Neural progenitor cell (in vitro differentiated cells): ENCODE data around the gene INPP5B.

Experiments
- EZH2 ChIP-seq: fragments of 200-600 bp; sonication (generic); IDR thresholded peaks from 2 replicates; pipeline ENCODE4 v1.6.1; 2017; ENCODE audit warnings: antibody characterized with exemption, mild to moderate bottlenecking, moderate library complexity
- TF ChIP-seq, protein P1 (sequence below): fragments of 200-600 bp; sonication (generic); IDR thresholded peaks from 2 replicates; pipeline ENCODE4 v1.5.1; 2017; ENCODE audit warnings: antibody characterized with exemption, mild to moderate bottlenecking

DNA sequence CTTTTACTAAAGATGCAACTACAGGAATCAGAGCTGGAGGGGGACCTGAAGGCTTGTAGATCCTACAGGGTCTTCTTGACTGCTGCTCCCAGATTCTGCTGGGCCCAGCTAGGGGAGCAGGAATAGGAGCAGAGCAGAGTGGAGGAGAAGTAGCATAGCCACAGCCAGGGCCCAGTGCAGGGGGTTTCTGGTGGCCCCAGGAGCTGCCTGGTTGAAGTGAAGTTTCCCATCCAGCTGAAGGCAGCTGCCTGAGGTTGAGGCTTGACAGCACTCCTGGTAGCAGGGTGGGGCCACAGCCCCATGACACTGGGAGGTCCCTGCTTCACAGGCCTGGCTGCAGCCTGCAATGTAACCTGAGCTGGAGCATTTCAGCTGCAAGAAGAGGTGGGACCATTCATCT lies 2.0 kb upstream of the INPP5B start:
- TF ChIP-seq, protein P1, sequence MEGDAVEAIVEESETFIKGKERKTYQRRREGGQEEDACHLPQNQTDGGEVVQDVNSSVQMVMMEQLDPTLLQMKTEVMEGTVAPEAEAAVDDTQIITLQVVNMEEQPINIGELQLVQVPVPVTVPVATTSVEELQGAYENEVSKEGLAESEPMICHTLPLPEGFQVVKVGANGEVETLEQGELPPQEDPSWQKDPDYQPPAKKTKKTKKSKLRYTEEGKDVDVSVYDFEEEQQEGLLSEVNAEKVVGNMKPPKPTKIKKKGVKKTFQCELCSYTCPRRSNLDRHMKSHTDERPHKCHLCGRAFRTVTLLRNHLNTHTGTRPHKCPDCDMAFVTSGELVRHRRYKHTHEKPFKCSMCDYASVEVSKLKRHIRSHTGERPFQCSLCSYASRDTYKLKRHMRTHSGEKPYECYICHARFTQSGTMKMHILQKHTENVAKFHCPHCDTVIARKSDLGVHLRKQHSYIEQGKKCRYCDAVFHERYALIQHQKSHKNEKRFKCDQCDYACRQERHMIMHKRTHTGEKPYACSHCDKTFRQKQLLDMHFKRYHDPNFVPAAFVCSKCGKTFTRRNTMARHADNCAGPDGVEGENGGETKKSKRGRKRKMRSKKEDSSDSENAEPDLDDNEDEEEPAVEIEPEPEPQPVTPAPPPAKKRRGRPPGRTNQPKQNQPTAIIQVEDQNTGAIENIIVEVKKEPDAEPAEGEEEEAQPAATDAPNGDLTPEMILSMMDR, result no peak
- no peak for TF ChIP-seq EZH2
